Measurements from ENCODE around the gene L3HYPDH. TPM values are rescaled to one million over a fixed set of nuclear protein-coding genes. Genes with fewer than 3 reads are reported as not detected.
A peak's percentile ranks its signal among the peaks of the same experiment; 100 is the strongest.

Gene L3HYPDH
- total and polyA plus RNA-seq, 2 of the 13 experiments (the other 11 are each of a cell fraction or from before 2014, with no cell fraction given) = 30.5 to 36.6 TPM

DNA sequence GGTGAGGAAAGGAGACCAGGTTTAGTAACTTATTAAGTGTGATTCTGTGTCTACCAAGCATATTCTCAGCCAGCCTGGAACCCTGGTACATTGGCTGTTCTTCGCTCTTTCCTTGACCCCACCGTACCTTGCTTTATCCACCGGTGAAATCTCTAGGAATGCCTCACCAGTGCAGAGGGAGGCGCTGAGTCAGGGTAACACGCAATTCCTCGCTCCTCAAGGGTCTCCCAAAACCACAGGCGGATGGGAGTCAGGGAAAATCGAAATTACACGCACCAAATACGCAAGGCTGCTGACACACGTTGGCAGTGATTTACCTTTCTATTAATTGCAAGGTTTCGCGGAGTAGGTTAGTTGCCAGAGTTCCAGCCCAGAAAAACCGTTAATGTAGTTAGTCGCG, 845 bp downstream of the L3HYPDH start (continued):
- TF ChIP-seq, protein P1, sequence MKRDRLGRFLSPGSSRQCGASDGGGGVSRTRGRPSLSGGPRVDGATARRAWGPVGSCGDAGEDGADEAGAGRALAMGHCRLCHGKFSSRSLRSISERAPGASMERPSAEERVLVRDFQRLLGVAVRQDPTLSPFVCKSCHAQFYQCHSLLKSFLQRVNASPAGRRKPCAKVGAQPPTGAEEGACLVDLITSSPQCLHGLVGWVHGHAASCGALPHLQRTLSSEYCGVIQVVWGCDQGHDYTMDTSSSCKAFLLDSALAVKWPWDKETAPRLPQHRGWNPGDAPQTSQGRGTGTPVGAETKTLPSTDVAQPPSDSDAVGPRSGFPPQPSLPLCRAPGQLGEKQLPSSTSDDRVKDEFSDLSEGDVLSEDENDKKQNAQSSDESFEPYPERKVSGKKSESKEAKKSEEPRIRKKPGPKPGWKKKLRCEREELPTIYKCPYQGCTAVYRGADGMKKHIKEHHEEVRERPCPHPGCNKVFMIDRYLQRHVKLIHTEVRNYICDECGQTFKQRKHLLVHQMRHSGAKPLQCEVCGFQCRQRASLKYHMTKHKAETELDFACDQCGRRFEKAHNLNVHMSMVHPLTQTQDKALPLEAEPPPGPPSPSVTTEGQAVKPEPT (CRISPR knock-in tag; IDR thresholded peaks at IDR 0.05; ENCODE audit: low read depth) = no peak
- no peak for TF ChIP-seq SRSF4 (IDR thresholded peaks at IDR 0.05; ENCODE audit: low read depth, low read length, poor library complexity, severe bottlenecking)
- TF ChIP-seq, protein P2, sequence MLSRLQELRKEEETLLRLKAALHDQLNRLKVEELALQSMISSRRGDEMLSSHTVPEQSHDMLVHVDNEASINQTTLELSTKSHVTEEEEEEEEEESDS (CRISPR knock-in tag; IDR thresholded peaks at IDR 0.05; ENCODE audit: borderline replicate concordance) = no peak
- no peak for TF ChIP-seq FIP1L1 (IDR thresholded peaks at IDR 0.05; ENCODE audit: borderline replicate concordance, insufficient read depth, low read depth, low read length)

DNA sequence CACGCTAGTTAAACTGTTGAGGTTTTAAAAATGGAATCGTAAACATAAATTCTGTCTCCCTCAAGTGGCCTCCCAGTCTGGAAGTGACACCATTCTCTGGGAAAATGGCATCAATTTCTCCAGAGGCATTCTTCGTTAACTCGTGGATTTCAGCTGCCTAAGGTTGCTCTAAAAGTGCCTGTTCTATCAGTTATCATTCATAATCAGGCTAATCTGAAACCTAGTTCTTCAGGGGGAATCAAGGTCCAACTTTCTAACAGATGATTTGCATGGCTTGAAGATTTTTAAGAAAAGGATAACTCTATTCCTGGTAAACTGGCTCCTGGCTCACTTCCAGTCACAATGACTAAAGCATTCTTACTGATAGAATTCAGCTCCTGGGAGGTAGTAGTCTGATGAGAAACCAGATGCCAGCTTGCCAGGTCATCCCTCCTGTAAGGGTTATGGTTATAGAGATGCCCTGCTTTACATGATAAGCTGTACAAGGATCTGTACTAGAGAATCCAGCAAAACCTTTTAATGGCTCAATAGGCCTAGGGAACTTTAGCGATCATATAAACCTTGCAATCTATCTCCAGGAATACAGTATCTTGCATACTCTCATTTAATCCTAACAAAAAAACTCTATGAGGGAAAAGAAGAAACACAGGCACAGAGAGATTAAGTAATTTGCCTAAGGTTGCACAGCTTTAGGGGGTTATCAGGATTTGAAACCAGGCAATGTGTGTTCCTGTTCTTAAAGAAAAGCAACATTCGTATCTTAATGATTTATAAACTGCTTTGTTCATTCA, 1.5 kb downstream of the L3HYPDH start:
- CTCF ChIA-PET (ENCODE audit: low intra/inter-chr PET ratio, low total read pairs) = no interaction called here
- TF ChIP-seq CENPT (CRISPR knock-in tag; IDR thresholded peaks at IDR 0.05; ENCODE audit: low read depth) (no peak), NFE2L2 (IDR thresholded peaks at IDR 0.05; ENCODE audit: low read length) (0 out of 2 replicates have a peak, but pooled peaks have one; percentile 35), SNRNP70 (IDR thresholded peaks at IDR 0.05; ENCODE audit: low read depth, low read length) (no peak), KDM4B (CRISPR knock-in tag; IDR thresholded peaks at IDR 0.05) (no peak), ZNF430 (CRISPR knock-in tag; IDR thresholded peaks at IDR 0.05) (no peak), ZNF713 (CRISPR knock-in tag; IDR thresholded peaks at IDR 0.05) (no peak), ZNF230 (CRISPR knock-in tag; IDR thresholded peaks at IDR 0.05) (no peak), MTA1 (CRISPR knock-in tag; IDR thresholded peaks at IDR 0.05; ENCODE audit: borderline replicate concordance) (no peak), GABPA (IDR thresholded peaks at IDR 0.05; ENCODE audit: low read depth, low read length) (no peak), GABPA (CRISPR knock-in tag; IDR thresholded peaks at IDR 0.05; ENCODE audit: low read depth) (no peak), RXRB (CRISPR knock-in tag; IDR thresholded peaks at IDR 0.05; ENCODE audit: borderline replicate concordance) (no peak), HMGA1 (CRISPR knock-in tag; conservative IDR thresholded peaks at IDR 0.05) (no peak), REXO4 (CRISPR knock-in tag; IDR thresholded peaks at IDR 0.05; ENCODE audit: borderline replicate concordance) (no peak)
- TF ChIP-seq, protein P3, sequence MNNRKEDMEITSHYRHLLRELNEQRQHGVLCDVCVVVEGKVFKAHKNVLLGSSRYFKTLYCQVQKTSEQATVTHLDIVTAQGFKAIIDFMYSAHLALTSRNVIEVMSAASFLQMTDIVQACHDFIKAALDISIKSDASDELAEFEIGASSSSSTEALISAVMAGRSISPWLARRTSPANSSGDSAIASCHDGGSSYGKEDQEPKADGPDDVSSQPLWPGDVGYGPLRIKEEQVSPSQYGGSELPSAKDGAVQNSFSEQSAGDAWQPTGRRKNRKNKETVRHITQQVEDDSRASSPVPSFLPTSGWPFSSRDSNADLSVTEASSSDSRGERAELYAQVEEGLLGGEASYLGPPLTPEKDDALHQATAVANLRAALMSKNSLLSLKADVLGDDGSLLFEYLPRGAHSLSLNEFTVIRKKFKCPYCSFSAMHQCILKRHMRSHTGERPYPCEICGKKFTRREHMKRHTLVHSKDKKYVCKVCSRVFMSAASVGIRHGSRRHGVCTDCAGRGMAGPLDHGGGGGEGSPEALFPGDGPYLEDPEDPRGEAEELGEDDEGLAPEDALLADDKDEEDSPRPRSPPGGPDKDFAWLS (CRISPR knock-in tag; IDR thresholded peaks at IDR 0.05; ENCODE audit: borderline replicate concordance) = no peak

More for the DNA sequence above, 1.5 kb downstream of the L3HYPDH start:
- FAIRE-seq = no peak
- peaks cover 46% of the 10 kb centered on the region for H3K4me1 ChIP-seq (ENCODE audit: insufficient read depth, low read length)
- H3K9ac ChIP-seq (ENCODE audit: insufficient read depth, low read depth, low read length) = peak overlapping the region; percentile 97
- in situ Hi-C loops (cut with HindIII; ENCODE audit: extremely low pct_ligation_motif_present, low pct_unique_long_range_greater_than_20kb) (no loop called here), intact Hi-C loops (cut with micrococcal nuclease; ENCODE audit: unreplicated experiment) (no loop called here)
- 39% methylated on average over 6 of the region's 6 CpGs for WGBS (ENCODE audit: low lambda C conversion rate)
- DNase-seq (ENCODE audit: low spot score) = peak; percentile 58
- no peak overlapping the region for H2AFZ ChIP-seq (ENCODE audit: low read length)
- peaks cover 47% of the 10 kb centered on the region for H3K79me2 ChIP-seq (ENCODE audit: insufficient read depth, low read length)
- H4K20me1 ChIP-seq (ENCODE audit: insufficient read depth, low read length) = peaks cover 12% of the 10 kb centered on the region
- H3K27ac ChIP-seq (ENCODE audit: extremely low read length, insufficient read depth, low read length) = peak overlapping the region; percentile 96
- POLR2A ChIA-PET = interaction anchor here (1.2 to 1.7 kb wide), 2 partner anchors 207 to 267 kb away, joined by 3 to 4 read pairs; no protein-coding TSS in a partner anchor
- no peak for ATAC-seq
- H3K27me3 ChIP-seq (ENCODE audit: control insufficient read depth in 1 of 2, insufficient read depth in 2 of 2, low read length in 2 of 2) = peaks cover 0 to 4% of the 10 kb centered on the region in 2 experiments; a peak in 1 of 5 replicates
- H3K36me3 ChIP-seq (replicated peaks in 1 of 2; ENCODE audit: control insufficient read depth in 1 of 2, insufficient read depth in 2 of 2, low read length in 2 of 2) = no peaks in the 10 kb centered on the region; a peak in 3 of 5 replicates
- peak overlapping the region; percentile 93 for H3K4me2 ChIP-seq (ENCODE audit: low read depth, low read length)
- BruUV-seq (replicated peaks) = TSS peak; percentile 63
- peak overlapping the region; percentile 78 to 87 (median 83) for H3K4me3 ChIP-seq (replicated peaks in 1 of 3; ENCODE audit: insufficient read depth in 1 of 3, low read depth in 2 of 3, low read length in 3 of 3)
- no peaks in the 10 kb centered on the region for H3K9me3 ChIP-seq (ENCODE audit: low read length)
